IPS-20b (cell line): ENCODE results near the gene NFIA.

ENCODE experiments used
- H3K27ac ChIP-seq: one replicate; pipeline ENCODE4 v1.5.1; 2013; ENCODE audit warnings: low read length
- H3K27me3 ChIP-seq: 2 replicates; pipeline ENCODE4 v1.6.1; 2013; ENCODE audit warnings: mild to moderate bottlenecking, low read length, inconsistent platforms; ENCODE audit not compliant: insufficient read depth
- H3K36me3 ChIP-seq: 2 replicates; pipeline ENCODE4 v1.6.1; 2013; ENCODE audit warnings: low read depth, mild to moderate bottlenecking, inconsistent platforms, low read length, moderate library complexity; ENCODE audit not compliant: insufficient read depth
- H3K4me1 ChIP-seq: 2 replicates; pipeline ENCODE4 v1.6.1; 2013; ENCODE audit warnings: mild to moderate bottlenecking, control low read depth, inconsistent platforms, low read length, moderate library complexity; ENCODE audit not compliant: insufficient read depth
- H3K4me3 ChIP-seq: 2 replicates; pipeline ENCODE4 v1.5.1; 2013; ENCODE audit warnings: mild to moderate bottlenecking, low read length, inconsistent platforms
- H3K9ac ChIP-seq: 2 replicates; pipeline ENCODE4 v1.6.1; 2013; ENCODE audit warnings: low read depth, mild to moderate bottlenecking, inconsistent platforms, low read length, moderate library complexity
- H3K9me3 ChIP-seq: 2 replicates; pipeline ENCODE4 v1.6.1; 2013; ENCODE audit warnings: mild to moderate bottlenecking, low read depth, low read length, inconsistent platforms; ENCODE audit not compliant: insufficient read depth

NFIA gene

GRCh38 chr1:61504852-61505390 lies 422.6 kb downstream of the NFIA start:
- Histone ChIP-seq H3K4me1 (peaks cover 8% of the 10 kb centered on the region), H3K9me3 (no peaks in the 10 kb centered on the region), H3K36me3 (no peaks in the 10 kb centered on the region), H3K4me3 (no peak overlapping the region), H3K27ac (no peak overlapping the region), H3K27me3 (no peaks in the 10 kb centered on the region), H3K9ac (no peak overlapping the region)

GRCh38 chr1:61506236-61506635 lies 423.9 kb downstream of the NFIA start:
- Histone ChIP-seq H3K9me3 (no peaks in the 10 kb centered on the region), H3K9ac (no peak overlapping the region), H3K27ac (no peak overlapping the region), H3K4me3 (no peak overlapping the region), H3K4me1 (peaks cover 8% of the 10 kb centered on the region), H3K36me3 (no peaks in the 10 kb centered on the region), H3K27me3 (no peaks in the 10 kb centered on the region)

- H3K27ac ChIP-seq: no peak overlapping the region
- no peaks in the 10 kb centered on the region for H3K27me3 ChIP-seq
- no peak overlapping the region for H3K9ac ChIP-seq
- peak overlapping the region; percentile 24; the same call in 1 of the 2 replicates for H3K4me3 ChIP-seq
- peaks cover 8% of the 10 kb centered on the region for H3K4me1 ChIP-seq
- no peaks in the 10 kb centered on the region for H3K9me3 ChIP-seq
- no peaks in the 10 kb centered on the region for H3K36me3 ChIP-seq
Observed at GRCh38 chr1:61506944-61507500, 424.7 kb downstream of the NFIA start.
